CD4-positive, alpha-beta T cell (primary cell): ENCODE data around the gene PCSK2. TPM values are rescaled to one million over a fixed set of nuclear protein-coding genes. Genes with fewer than 3 reads are reported as not detected.

Experiments used
- ATAC-seq: fragments of 200-7000 bp; cut with Tn5 transposase; one replicate; pipeline ENCODE4 v1.10.0; 2022; ENCODE audit warnings: mild to moderate bottlenecking; ENCODE audit not compliant: poor library complexity
- CTCF ChIA-PET: fragments of 350-600 bp; sonication (Branson Sonifier 250); formaldehyde crosslinking; loops from one replicate; lab custom pipeline; 2021; ENCODE audit warnings: antibody characterized with exemption, inconsistent platforms; lab: Charles Lee
- POLR2A ChIA-PET: fragments of 350-600 bp; sonication (Branson Sonifier 250); formaldehyde crosslinking; loops from one replicate; lab custom pipeline; 2021; ENCODE audit warnings: antibody characterized with exemption, inconsistent platforms; lab: Charles Lee
- DNase-seq, 14 experiments: peaks; one replicate each; pipeline ENCODE4 v3.0.0-alpha.2; 2013 to 2020; ENCODE audit warnings: mixed read lengths in 2 of 14
- H3K27ac ChIP-seq, 2 donors: one replicate each; pipeline versions ENCODE4 v1.5.1 to v1.7.0; 2013; ENCODE audit warnings: low read length in 2 of 2, low read depth in 1 of 2, mild to moderate bottlenecking in 1 of 2
- H3K27me3 ChIP-seq, 2 experiments: 1 replicate in 1 of 2; 2 replicates in 1 of 2; pipeline versions ENCODE4 v1.6.1 to v1.7.0; 2013; ENCODE audit warnings: low read length in 2 of 2, control low read depth in 1 of 2, mild to moderate bottlenecking in 1 of 2, moderate library complexity in 1 of 2; ENCODE audit not compliant: insufficient read depth in 2 of 2, control insufficient read depth in 1 of 2
- H3K36me3 ChIP-seq: one replicate; pipeline ENCODE4 v1.6.1; 2013; ENCODE audit warnings: low read length, control low read depth; ENCODE audit not compliant: insufficient read depth
- H3K4me1 ChIP-seq: one replicate; pipeline ENCODE4 v1.6.1; 2013; ENCODE audit warnings: low read length, control low read depth; ENCODE audit not compliant: insufficient read depth
- H3K4me3 ChIP-seq: one replicate; pipeline ENCODE4 v1.5.1; 2013; ENCODE audit warnings: mild to moderate bottlenecking, low read length, moderate library complexity
- H3K9me3 ChIP-seq, 2 experiments: 1 replicate in 1 of 2; 2 replicates in 1 of 2; pipeline versions ENCODE4 v1.6.1 to v1.7.0; 2013; ENCODE audit warnings: low read length in 2 of 2, mild to moderate bottlenecking in 2 of 2, control low read depth in 1 of 2, moderate library complexity in 1 of 2; ENCODE audit not compliant: control insufficient read depth in 1 of 2, insufficient read depth in 1 of 2
- H3K27ac Mint-ChIP-seq: one replicate; pipeline ENCODE4 v1.8.0; 2020; ENCODE audit warnings: mixed read lengths
- H3K27me3 Mint-ChIP-seq: one replicate; pipeline ENCODE4 v1.8.0; 2021; ENCODE audit warnings: mixed read lengths
- H3K36me3 Mint-ChIP-seq: one replicate; pipeline ENCODE4 v1.8.0; 2021; ENCODE audit warnings: low read depth, mixed read lengths
- H3K4me1 Mint-ChIP-seq: one replicate; pipeline ENCODE4 v1.8.0; 2021; ENCODE audit warnings: low read depth, mixed read lengths
- H3K4me3 Mint-ChIP-seq: one replicate; pipeline ENCODE4 v1.8.0; 2020; ENCODE audit warnings: mild to moderate bottlenecking, mixed read lengths
- H3K9me3 Mint-ChIP-seq: one replicate; pipeline ENCODE4 v1.8.0; 2020; ENCODE audit warnings: mixed read lengths
- CTCF ChIP-seq: fragments of 200-600 bp; IDR thresholded peaks from one replicate; pipeline ENCODE4 v1.8.0; 2022; ENCODE audit warnings: antibody characterized with exemption, mild to moderate bottlenecking
- intact Hi-C, 2 experiments: fragments of 100-400 bp; cut with DNase I in 1 of 2; cut with micrococcal nuclease in 1 of 2; formaldehyde crosslinking; loops; one replicate each; pipeline versions ENCODE4 v1.15.1 to v1.9.0; 2023 to 2025; cut with DNase I, micrococcal nuclease
- total RNA-seq, 174 experiments: library from RNA in 2 of 174; stranded (reverse) in 2 of 174; gene quantifications; one replicate each; pipeline ENCODE4 v1.2.3 and lab custom pipeline; 2021 to 2026

PCSK2 gene
- total RNA-seq, 2 experiments from 2014 or later = not detected

- Mint-ChIP-seq H3K27ac (no peak overlapping the region), H3K9me3 (no peaks in the 10 kb centered on the region), H3K36me3 (no peaks in the 10 kb centered on the region), H3K4me3 (no peak overlapping the region), H3K27me3 (peaks cover 17% of the 10 kb centered on the region), H3K4me1 (no peaks in the 10 kb centered on the region)
- ChIA-PET POLR2A (no interaction called here), CTCF (no interaction called here)
- intact Hi-C loops = no loop called here
- Histone ChIP-seq H3K27me3 (no peaks in the 10 kb centered on the region), H3K27ac (no peak overlapping the region), H3K36me3 (no peaks in the 10 kb centered on the region), H3K4me1 (no peaks in the 10 kb centered on the region), H3K9me3 (no peaks in the 10 kb centered on the region), H3K4me3 (no peak overlapping the region)
- DNase-seq (no peak), ATAC-seq (no peak)
- no peak for TF ChIP-seq CTCF
Measured at GRCh38 chr20:17394411-17394810, 167.6 kb downstream of the PCSK2 start.

GRCh38 chr20:17395729-17396128 is 168.9 kb downstream of the PCSK2 start:
- intact Hi-C loops = no loop called here
- ATAC-seq (no peak), DNase-seq (no peak)
- H3K4me1 Mint-ChIP-seq = no peaks in the 10 kb centered on the region
- Histone ChIP-seq H3K36me3 (no peaks in the 10 kb centered on the region), H3K4me1 (no peaks in the 10 kb centered on the region), H3K9me3 (no peaks in the 10 kb centered on the region), H3K4me3 (no peak overlapping the region), H3K27ac (no peak overlapping the region), H3K27me3 (no peaks in the 10 kb centered on the region)
- no peaks in the 10 kb centered on the region for H3K36me3 Mint-ChIP-seq
- no peak overlapping the region for H3K4me3 Mint-ChIP-seq
- no peak overlapping the region for H3K27ac Mint-ChIP-seq
- no peak for TF ChIP-seq CTCF
- ChIA-PET POLR2A (no interaction called here), CTCF (no interaction called here)
- peaks cover 17% of the 10 kb centered on the region for H3K27me3 Mint-ChIP-seq
- no peaks in the 10 kb centered on the region for H3K9me3 Mint-ChIP-seq

DNA sequence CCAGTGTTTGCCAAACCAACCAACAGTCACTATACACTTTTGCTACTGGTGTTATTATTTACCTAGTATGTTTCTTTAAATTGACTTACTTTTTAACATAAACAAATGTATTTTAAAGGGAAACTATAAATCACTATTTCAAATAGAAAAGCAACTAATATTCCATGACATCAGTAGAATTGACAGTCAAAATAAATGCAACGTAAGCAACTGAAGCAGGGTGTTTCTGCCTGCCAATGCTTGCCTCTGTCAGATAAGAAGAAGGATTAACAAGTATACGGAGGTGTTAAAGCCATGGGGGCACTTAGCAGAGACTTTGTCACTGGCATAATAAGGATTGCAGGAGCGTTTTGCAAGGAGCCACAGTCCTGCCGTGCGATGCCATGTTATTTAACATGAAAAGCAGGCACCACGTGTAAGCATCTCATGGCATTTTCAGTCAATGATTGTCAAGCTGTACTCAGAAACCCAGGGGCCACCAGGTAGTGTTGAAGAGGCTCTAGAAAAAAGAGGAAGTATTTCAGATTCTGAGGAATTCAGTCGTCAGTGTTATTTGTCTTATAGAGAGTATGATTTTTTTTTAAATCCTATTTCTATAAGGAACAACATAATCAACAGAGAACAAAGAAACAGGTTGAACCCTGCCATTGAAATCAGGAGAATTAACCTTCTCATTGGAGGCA is 172.6 kb downstream of the PCSK2 start:
- H3K4me1 ChIP-seq = no peaks in the 10 kb centered on the region
- no peaks in the 10 kb centered on the region for H3K9me3 ChIP-seq
- Mint-ChIP-seq H3K27me3 (peaks cover 33% of the 10 kb centered on the region), H3K27ac (no peak overlapping the region), H3K4me3 (no peak overlapping the region), H3K36me3 (no peaks in the 10 kb centered on the region), H3K9me3 (no peaks in the 10 kb centered on the region), H3K4me1 (no peaks in the 10 kb centered on the region)
- ChIA-PET CTCF (no interaction called here), POLR2A (no interaction called here)
- no peak overlapping the region for H3K27ac ChIP-seq
- intact Hi-C loops = no loop called here
- H3K27me3 ChIP-seq = no peaks in the 10 kb centered on the region
- ATAC-seq (no peak), DNase-seq (no peak)
- H3K36me3 ChIP-seq = no peaks in the 10 kb centered on the region
- H3K4me3 ChIP-seq = no peak overlapping the region
- no peak for TF ChIP-seq CTCF
